CD4-positive, alpha-beta T cell (primary cell): ENCODE results near the gene EFCAB3. TPM values are rescaled to one million over a fixed set of nuclear protein-coding genes. Genes with fewer than 3 reads are reported as not detected.
"Not testable (repeated sequence)": the region's sequence is repeated elsewhere in the genome, so short reads cannot be mapped to it uniquely, and the experiment has no call there.

Experiments used
- ATAC-seq: fragments of 200-7000 bp; cut with Tn5 transposase; one replicate; pipeline ENCODE4 v1.10.0; 2022; ENCODE audit warnings: mild to moderate bottlenecking; ENCODE audit not compliant: poor library complexity
- CTCF ChIA-PET: fragments of 350-600 bp; sonication (Branson Sonifier 250); formaldehyde crosslinking; loops from one replicate; lab custom pipeline; 2021; ENCODE audit warnings: antibody characterized with exemption, inconsistent platforms; lab: Charles Lee
- POLR2A ChIA-PET: fragments of 350-600 bp; sonication (Branson Sonifier 250); formaldehyde crosslinking; loops from one replicate; lab custom pipeline; 2021; ENCODE audit warnings: antibody characterized with exemption, inconsistent platforms; lab: Charles Lee
- DNase-seq, 14 experiments: peaks; one replicate each; pipeline ENCODE4 v3.0.0-alpha.2; 2013 to 2020; ENCODE audit warnings: mixed read lengths in 2 of 14
- H3K27ac ChIP-seq, 2 donors: one replicate each; pipeline versions ENCODE4 v1.5.1 to v1.7.0; 2013; ENCODE audit warnings: low read length in 2 of 2, low read depth in 1 of 2, mild to moderate bottlenecking in 1 of 2
- H3K27me3 ChIP-seq, 2 experiments: 1 replicate in 1 of 2; 2 replicates in 1 of 2; pipeline versions ENCODE4 v1.6.1 to v1.7.0; 2013; ENCODE audit warnings: low read length in 2 of 2, control low read depth in 1 of 2, mild to moderate bottlenecking in 1 of 2, moderate library complexity in 1 of 2; ENCODE audit not compliant: insufficient read depth in 2 of 2, control insufficient read depth in 1 of 2
- H3K36me3 ChIP-seq: one replicate; pipeline ENCODE4 v1.6.1; 2013; ENCODE audit warnings: low read length, control low read depth; ENCODE audit not compliant: insufficient read depth
- H3K4me1 ChIP-seq: one replicate; pipeline ENCODE4 v1.6.1; 2013; ENCODE audit warnings: low read length, control low read depth; ENCODE audit not compliant: insufficient read depth
- H3K4me3 ChIP-seq: one replicate; pipeline ENCODE4 v1.5.1; 2013; ENCODE audit warnings: mild to moderate bottlenecking, low read length, moderate library complexity
- H3K9me3 ChIP-seq, 2 experiments: 1 replicate in 1 of 2; 2 replicates in 1 of 2; pipeline versions ENCODE4 v1.6.1 to v1.7.0; 2013; ENCODE audit warnings: low read length in 2 of 2, mild to moderate bottlenecking in 2 of 2, control low read depth in 1 of 2, moderate library complexity in 1 of 2; ENCODE audit not compliant: control insufficient read depth in 1 of 2, insufficient read depth in 1 of 2
- H3K27ac Mint-ChIP-seq: one replicate; pipeline ENCODE4 v1.8.0; 2020; ENCODE audit warnings: mixed read lengths
- H3K27me3 Mint-ChIP-seq: one replicate; pipeline ENCODE4 v1.8.0; 2021; ENCODE audit warnings: mixed read lengths
- H3K36me3 Mint-ChIP-seq: one replicate; pipeline ENCODE4 v1.8.0; 2021; ENCODE audit warnings: low read depth, mixed read lengths
- H3K4me1 Mint-ChIP-seq: one replicate; pipeline ENCODE4 v1.8.0; 2021; ENCODE audit warnings: low read depth, mixed read lengths
- H3K4me3 Mint-ChIP-seq: one replicate; pipeline ENCODE4 v1.8.0; 2020; ENCODE audit warnings: mild to moderate bottlenecking, mixed read lengths
- H3K9me3 Mint-ChIP-seq: one replicate; pipeline ENCODE4 v1.8.0; 2020; ENCODE audit warnings: mixed read lengths
- CTCF ChIP-seq: fragments of 200-600 bp; IDR thresholded peaks from one replicate; pipeline ENCODE4 v1.8.0; 2022; ENCODE audit warnings: antibody characterized with exemption, mild to moderate bottlenecking
- intact Hi-C, 2 experiments: fragments of 100-400 bp; cut with DNase I in 1 of 2; cut with micrococcal nuclease in 1 of 2; formaldehyde crosslinking; loops; one replicate each; pipeline versions ENCODE4 v1.15.1 to v1.9.0; 2023 to 2025; cut with DNase I, micrococcal nuclease
- total RNA-seq, 174 experiments: library from RNA in 2 of 174; stranded (reverse) in 2 of 174; gene quantifications; one replicate each; pipeline ENCODE4 v1.2.3 and lab custom pipeline; 2021 to 2026

The EFCAB3 gene
- total RNA-seq, 2 experiments from 2014 or later: not detected

- H3K9me3 ChIP-seq, H3K4me3 Mint-ChIP-seq, H3K27ac Mint-ChIP-seq, H3K4me1 Mint-ChIP-seq, H3K9me3 Mint-ChIP-seq, H3K27me3 Mint-ChIP-seq, intact Hi-C loops, H3K4me3 ChIP-seq, POLR2A ChIA-PET, H3K27ac ChIP-seq, DNase-seq, ATAC-seq, H3K27me3 ChIP-seq, H3K4me1 ChIP-seq, CTCF ChIA-PET: not testable (repeated sequence)
- peaks cover 27% of the 10 kb centered on the region for H3K36me3 ChIP-seq
- H3K36me3 Mint-ChIP-seq: peaks cover 61% of the 10 kb centered on the region
Measured at GRCh38 chr17:62441181-62441580, 60.8 kb downstream of the EFCAB3 start.

- peaks cover 38% of the 10 kb centered on the region for H3K36me3 ChIP-seq
- Mint-ChIP-seq H3K9me3 (no peaks in the 10 kb centered on the region), H3K4me3 (no peak overlapping the region), H3K4me1 (no peaks in the 10 kb centered on the region), H3K27ac (no peak overlapping the region), H3K36me3 (peaks cover 68% of the 10 kb centered on the region), H3K27me3 (no peaks in the 10 kb centered on the region)
- intact Hi-C loops: no loop called here
- H3K4me3 ChIP-seq: no peak overlapping the region
- DNase-seq (no peak), ATAC-seq (no peak)
- TF ChIP-seq CTCF: no peak
- H3K4me1 ChIP-seq: no peaks in the 10 kb centered on the region
- no peaks in the 10 kb centered on the region for H3K9me3 ChIP-seq
- no peak overlapping the region for H3K27ac ChIP-seq
- CTCF ChIA-PET: no interaction called here
- no peaks in the 10 kb centered on the region for H3K27me3 ChIP-seq
- POLR2A ChIA-PET: no interaction called here
Measured at GRCh38 chr17:62444063-62444462, 63.7 kb downstream of the EFCAB3 start.

GRCh38 chr17:62445791-62446190 lies 65.4 kb downstream of the EFCAB3 start:
- CTCF ChIA-PET, H3K27me3 ChIP-seq: not testable (repeated sequence)
- peaks cover 65% of the 10 kb centered on the region for H3K36me3 Mint-ChIP-seq

DNA sequence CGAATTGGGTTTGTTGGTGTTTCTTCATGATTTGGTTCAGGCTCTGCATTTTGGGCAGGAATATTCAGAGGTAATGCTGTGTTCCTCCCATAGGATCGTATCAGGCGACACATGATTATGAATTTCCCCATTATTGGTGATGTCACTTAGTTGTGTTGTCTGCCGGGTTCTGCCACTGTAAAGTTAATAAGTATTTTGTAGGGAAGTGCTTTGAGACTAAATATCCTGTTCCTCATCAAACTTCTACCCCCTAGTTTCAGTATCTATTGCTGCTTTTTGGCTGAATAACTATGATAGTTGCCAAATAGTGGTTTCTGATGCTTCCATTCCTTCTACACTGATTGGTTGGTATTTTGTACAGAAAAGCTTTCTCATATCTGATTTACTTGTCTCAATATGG lies 71.8 kb downstream of the EFCAB3 start:
- H3K4me3 Mint-ChIP-seq, H3K9me3 ChIP-seq, H3K9me3 Mint-ChIP-seq, H3K36me3 ChIP-seq, H3K27ac Mint-ChIP-seq, ATAC-seq, POLR2A ChIA-PET, DNase-seq, H3K4me1 ChIP-seq, H3K27me3 Mint-ChIP-seq, H3K4me1 Mint-ChIP-seq, H3K4me3 ChIP-seq, H3K27ac ChIP-seq, CTCF ChIA-PET, intact Hi-C loops, H3K27me3 ChIP-seq: not testable (repeated sequence)
- peaks cover 27% of the 10 kb centered on the region for H3K36me3 Mint-ChIP-seq

More at GRCh38 chr17:62445791-62446190, 65.4 kb downstream of the EFCAB3 start:
- H3K4me1 Mint-ChIP-seq, H3K9me3 Mint-ChIP-seq, H3K27ac ChIP-seq, H3K27me3 Mint-ChIP-seq, H3K4me3 ChIP-seq, H3K27ac Mint-ChIP-seq, intact Hi-C loops, POLR2A ChIA-PET, H3K4me3 Mint-ChIP-seq, H3K9me3 ChIP-seq, H3K4me1 ChIP-seq, ATAC-seq, DNase-seq: not testable (repeated sequence)
- peaks cover 35% of the 10 kb centered on the region for H3K36me3 ChIP-seq

DNA sequence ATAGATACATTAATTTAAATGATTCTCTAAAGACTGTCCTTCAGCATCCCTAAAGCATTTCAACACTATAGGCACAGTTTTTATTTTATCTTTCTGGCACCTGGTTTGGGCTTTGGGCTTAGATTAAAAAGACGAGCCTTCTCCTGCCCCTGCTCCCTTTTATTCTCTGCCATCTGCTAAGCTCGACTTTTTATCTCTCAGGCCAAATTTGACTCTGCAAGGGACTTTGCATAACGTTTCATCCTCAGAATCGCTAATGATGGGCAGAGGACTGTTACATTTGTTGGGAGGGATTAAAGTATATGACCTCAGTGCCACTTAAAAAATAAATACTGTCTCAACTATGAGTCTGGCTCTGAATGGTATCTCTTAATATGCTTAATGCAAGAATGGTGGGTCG lies 72.7 kb downstream of the EFCAB3 start:
- H3K27ac Mint-ChIP-seq: not testable (repeated sequence)

GRCh38 chr17:62453656-62454055 lies 73.3 kb downstream of the EFCAB3 start:
- H3K9me3 ChIP-seq, H3K4me3 ChIP-seq, H3K36me3 ChIP-seq, H3K4me1 Mint-ChIP-seq, H3K4me3 Mint-ChIP-seq, H3K27me3 Mint-ChIP-seq, CTCF ChIA-PET, intact Hi-C loops, POLR2A ChIA-PET, H3K27me3 ChIP-seq, H3K9me3 Mint-ChIP-seq, H3K27ac ChIP-seq, H3K4me1 ChIP-seq: not testable (repeated sequence)
- Mint-ChIP-seq H3K36me3 (peaks cover 13% of the 10 kb centered on the region), H3K27ac (peak overlapping the region; percentile 20)
- DNase-seq: peak in 3 of 14 experiments; percentile 20 to 50 (median 30)
- ATAC-seq: peak; percentile 29

More for the DNA sequence above, 72.7 kb downstream of the EFCAB3 start:
- H3K27ac ChIP-seq, H3K36me3 ChIP-seq, H3K27me3 ChIP-seq, H3K4me3 ChIP-seq, H3K9me3 Mint-ChIP-seq, POLR2A ChIA-PET, H3K4me3 Mint-ChIP-seq, H3K27me3 Mint-ChIP-seq, ATAC-seq, intact Hi-C loops, CTCF ChIA-PET, H3K4me1 ChIP-seq, H3K4me1 Mint-ChIP-seq, H3K9me3 ChIP-seq, DNase-seq: not testable (repeated sequence)
- H3K36me3 Mint-ChIP-seq: peaks cover 19% of the 10 kb centered on the region

DNA sequence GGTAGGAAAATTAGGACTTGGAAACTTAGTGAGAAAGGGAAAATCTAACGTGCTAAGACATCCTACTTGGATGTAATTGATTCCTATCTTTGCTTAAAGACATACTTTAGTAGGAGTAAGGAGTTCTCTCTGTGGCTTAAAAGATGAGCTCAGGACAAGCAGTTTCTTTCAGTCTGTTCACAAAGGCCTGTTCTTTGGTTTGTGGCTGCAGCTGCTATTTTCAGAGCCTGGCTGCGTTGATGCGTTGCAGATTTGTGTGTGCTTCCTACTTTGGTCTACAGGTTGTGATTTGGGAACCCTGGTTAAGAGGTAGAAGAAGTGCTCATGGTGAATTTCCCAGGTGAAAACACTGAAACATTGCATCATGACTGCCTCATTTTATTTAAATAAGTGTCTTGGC lies 73.8 kb downstream of the EFCAB3 start:
- H3K4me1 ChIP-seq, H3K4me1 Mint-ChIP-seq: not testable (repeated sequence)

More for the DNA sequence above, 73.8 kb downstream of the EFCAB3 start:
- H3K36me3 Mint-ChIP-seq, DNase-seq, H3K9me3 ChIP-seq, H3K4me3 ChIP-seq, H3K27ac ChIP-seq, H3K9me3 Mint-ChIP-seq, ATAC-seq, POLR2A ChIA-PET, H3K27me3 ChIP-seq, intact Hi-C loops, H3K27me3 Mint-ChIP-seq, H3K4me3 Mint-ChIP-seq, CTCF ChIA-PET, H3K36me3 ChIP-seq: not testable (repeated sequence)
- peak overlapping the region; percentile 20 for H3K27ac Mint-ChIP-seq
